GM11168 (cell line): ENCODE results near the gene GALM.
"Not testable (repeated sequence)": the region's sequence is repeated elsewhere in the genome, so short reads cannot be mapped to it uniquely, and the experiment has no call there.

Source experiments
- in situ Hi-C: fragments of 300-500 bp; cut with MboI; formaldehyde crosslinking; loops from one replicate; pipeline ENCODE4 v1.12.0; 2022; ENCODE audit warnings: low sequenced_read_pairs; ENCODE audit not compliant: unreplicated experiment

Gene GALM

GRCh38 chr2:38665854-38666555 is at the start of gene GALM:
Gene GALM (plus strand): TSS chr2:38666114. CDS start chr2:38666162, 48 bp downstream.
- in situ Hi-C loops = loop anchor here (10.0 kb wide), 1 partner anchor 61 kb away; the partner anchor contains the start of gene HNRNPLL

GRCh38 chr2:38617301-38617700 is 48.6 kb upstream of the GALM start:
- in situ Hi-C loops = no loop called here

- in situ Hi-C loops = no loop called here
These were observed 46.3 kb upstream of the GALM start for GRCh38 chr2:38619458-38620164.

- in situ Hi-C loops = no loop called here
These were observed 45.5 kb upstream of the GALM start for GRCh38 chr2:38620282-38620977.

GRCh38 chr2:38621018-38621417 is 44.9 kb upstream of the GALM start:
- in situ Hi-C loops = no loop called here

GRCh38 chr2:38622210-38622609 is 43.7 kb upstream of the GALM start:
- in situ Hi-C loops = no loop called here

- in situ Hi-C loops = no loop called here
These were observed 39.4 kb upstream of the GALM start for GRCh38 chr2:38626326-38627035.

GRCh38 chr2:38627391-38627790 is 38.5 kb upstream of the GALM start:
- in situ Hi-C loops = no loop called here

GRCh38 chr2:38629684-38630083 is 36.2 kb upstream of the GALM start:
- in situ Hi-C loops = no loop called here

- in situ Hi-C loops = no loop called here
These were observed 33.9 kb upstream of the GALM start for GRCh38 chr2:38631976-38632375.

- in situ Hi-C loops = no loop called here
These were observed 32.9 kb upstream of the GALM start for GRCh38 chr2:38632980-38633379.

- in situ Hi-C loops = no loop called here
These were observed 32.0 kb upstream of the GALM start for GRCh38 chr2:38633895-38634294.

- in situ Hi-C loops = no loop called here
These were observed 31.2 kb upstream of the GALM start for GRCh38 chr2:38634684-38635083.

- in situ Hi-C loops = no loop called here
These were observed 30.8 kb upstream of the GALM start for GRCh38 chr2:38635139-38635538.

- in situ Hi-C loops = no loop called here
These were observed 29.8 kb upstream of the GALM start for GRCh38 chr2:38636069-38636468.

- in situ Hi-C loops = not testable (repeated sequence)
These were observed 23.4 kb upstream of the GALM start for GRCh38 chr2:38642373-38643017.

- in situ Hi-C loops = no loop called here
These were observed 22.8 kb upstream of the GALM start for GRCh38 chr2:38643021-38643671.

GRCh38 chr2:38643683-38644511 is 22.0 kb upstream of the GALM start:
- in situ Hi-C loops = not testable (repeated sequence)
